Globus pallidus (tissue), 1 donor: ENCODE measurements around the gene CLEC4G.
"Not testable (repeated sequence)": the region's sequence is repeated elsewhere in the genome, so short reads cannot be mapped to it uniquely, and the experiment has no call there.

Source experiments
- DNase-seq: peaks from one replicate; pipeline ENCODE4 v3.0.0-alpha.2; 2015; ENCODE audit warnings: low spot score

The CLEC4G gene, protein sequence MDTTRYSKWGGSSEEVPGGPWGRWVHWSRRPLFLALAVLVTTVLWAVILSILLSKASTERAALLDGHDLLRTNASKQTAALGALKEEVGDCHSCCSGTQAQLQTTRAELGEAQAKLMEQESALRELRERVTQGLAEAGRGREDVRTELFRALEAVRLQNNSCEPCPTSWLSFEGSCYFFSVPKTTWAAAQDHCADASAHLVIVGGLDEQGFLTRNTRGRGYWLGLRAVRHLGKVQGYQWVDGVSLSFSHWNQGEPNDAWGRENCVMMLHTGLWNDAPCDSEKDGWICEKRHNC

GRCh38 chr19:7732045-7732444, at the start of gene CLEC4G:
TSS of gene CLEC4G (minus strand) at chr19:7732110. CDS start at chr19:7732102, 8 bp downstream.
- DNase-seq, result no peak

- DNase-seq, result no peak
Observed at GRCh38 chr19:7781157-7781556, 49.2 kb upstream of the CLEC4G start.

DNA sequence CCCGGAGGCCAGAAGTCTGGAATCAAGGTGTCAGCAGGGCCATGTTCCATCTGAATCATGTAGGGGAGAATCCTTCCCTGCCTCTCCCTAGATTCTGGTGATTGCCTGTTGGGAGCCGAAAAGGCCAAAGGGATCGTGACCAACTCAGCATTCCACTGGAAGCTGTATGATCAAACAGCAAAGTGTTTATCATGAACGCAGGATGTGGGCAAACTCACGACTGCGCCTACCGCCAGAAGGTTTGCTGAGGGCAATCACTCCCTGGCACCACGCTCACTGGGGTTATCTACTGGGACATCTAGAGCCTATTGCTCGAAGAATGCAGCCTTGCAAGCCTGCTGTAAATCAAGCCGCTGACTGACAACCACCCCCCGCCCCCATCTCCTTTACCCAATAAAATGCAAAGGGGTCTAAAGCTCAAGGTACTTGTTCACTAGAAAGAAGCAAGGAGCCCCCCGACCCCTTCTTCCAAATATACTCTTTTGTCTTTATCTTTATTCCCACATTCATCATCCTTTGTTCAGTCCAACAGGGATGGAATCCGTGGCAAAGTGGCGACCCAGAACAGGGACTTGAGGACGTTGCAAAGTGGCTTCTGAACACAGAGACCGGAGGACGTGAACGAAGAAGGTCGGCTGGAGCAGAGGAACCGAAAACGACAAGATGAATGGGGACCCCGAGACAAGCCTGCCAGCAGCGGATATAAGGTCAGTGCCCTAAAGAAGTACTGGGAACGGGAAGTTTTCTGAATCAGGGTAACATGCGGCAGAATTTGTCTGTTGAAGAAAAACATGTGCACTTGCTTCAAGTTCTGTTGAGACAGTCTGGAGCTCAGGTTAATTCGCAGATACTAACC, 47.9 kb upstream of the CLEC4G start:
- no peak for DNase-seq

DNA sequence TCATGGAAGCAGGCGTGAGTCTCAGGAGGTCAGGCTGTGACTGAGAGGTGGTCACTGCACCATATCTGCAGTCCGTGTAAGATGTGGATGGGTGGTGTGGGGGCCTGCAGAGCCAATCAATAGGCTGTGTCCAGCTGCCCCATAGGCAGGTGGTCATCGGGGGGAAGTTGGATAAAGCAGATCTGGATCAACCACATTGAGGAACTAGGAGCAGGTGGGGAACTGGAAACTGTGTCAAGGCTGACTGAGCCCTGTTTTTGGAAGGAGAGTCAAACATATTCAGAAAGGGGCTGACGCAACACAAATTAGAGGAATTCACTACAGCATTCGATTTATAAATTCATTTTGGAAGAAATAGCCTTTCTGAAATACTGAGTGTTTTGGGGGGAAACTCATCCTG, 46.2 kb upstream of the CLEC4G start:
- DNase-seq, result no peak

GRCh38 chr19:7775761-7776160, 43.9 kb upstream of the CLEC4G start:
- DNase-seq, result no peak

DNA sequence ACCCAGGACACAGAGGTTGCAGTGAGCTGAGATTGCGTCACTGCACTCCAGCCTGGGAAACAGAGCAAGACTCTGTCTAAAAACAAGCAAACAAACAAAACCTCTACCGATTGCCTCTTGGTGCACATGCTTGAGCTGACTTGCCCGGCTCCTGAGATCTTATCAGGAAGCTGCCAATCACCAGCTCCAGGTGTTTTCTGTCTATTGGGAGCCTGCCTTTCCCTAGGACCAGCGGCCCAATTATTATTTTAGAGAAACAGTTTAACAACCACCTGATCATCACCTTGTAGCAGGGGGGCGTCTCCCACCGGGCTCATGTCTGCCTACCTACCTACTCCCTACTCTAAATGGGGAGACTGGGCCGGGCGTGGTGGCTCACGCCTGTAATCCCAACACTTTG, 41.9 kb upstream of the CLEC4G start:
- DNase-seq, result no peak

DNA sequence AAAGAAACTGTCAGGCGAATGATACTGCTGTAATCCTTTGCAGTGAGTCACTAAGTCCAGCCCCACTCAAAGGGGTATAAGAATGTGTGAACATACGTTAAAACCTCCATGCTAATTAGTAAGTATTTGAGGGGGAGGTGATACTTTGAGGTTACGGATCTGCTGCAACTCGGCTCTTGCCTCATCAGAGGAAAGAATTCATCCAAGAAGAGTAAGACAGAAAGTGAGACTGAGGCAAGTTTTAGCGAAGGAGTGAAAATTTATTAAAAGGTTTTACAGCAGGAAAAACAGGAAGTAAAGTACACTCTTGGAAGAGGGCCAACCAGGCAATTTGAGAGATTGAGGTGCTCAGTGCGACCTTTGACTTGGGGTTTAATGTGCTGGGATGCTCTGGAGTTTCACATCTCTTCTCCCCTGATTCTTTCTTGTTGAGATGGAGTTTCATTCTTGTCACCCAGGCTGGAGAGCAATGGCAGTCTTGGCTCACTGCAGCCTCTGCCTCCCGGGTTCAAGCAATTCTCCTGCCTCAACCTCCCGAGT, 40.9 kb upstream of the CLEC4G start:
- DNase-seq, result no peak

- DNase-seq, result no peak
Observed at GRCh38 chr19:7771072-7771471, 39.2 kb upstream of the CLEC4G start.

- DNase-seq, result no peak
Observed at GRCh38 chr19:7769171-7769570, 37.3 kb upstream of the CLEC4G start.

- DNase-seq, result no peak
Observed at GRCh38 chr19:7767487-7767886, 35.6 kb upstream of the CLEC4G start.

DNA sequence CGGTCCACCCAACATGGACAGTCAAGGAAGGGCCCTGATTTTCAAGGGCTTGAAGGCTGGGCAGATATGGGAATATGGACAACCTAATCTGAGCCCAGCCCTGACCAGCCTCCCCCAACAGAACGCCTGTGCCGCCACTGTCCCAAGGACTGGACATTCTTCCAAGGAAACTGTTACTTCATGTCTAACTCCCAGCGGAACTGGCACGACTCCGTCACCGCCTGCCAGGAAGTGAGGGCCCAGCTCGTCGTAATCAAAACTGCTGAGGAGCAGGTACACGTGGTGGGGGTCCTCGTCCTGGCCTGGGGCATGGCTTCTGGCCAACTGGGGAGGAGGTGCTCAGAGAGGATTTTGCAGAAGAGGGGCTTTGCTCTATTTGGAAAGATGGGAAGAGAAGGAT, 34.6 kb upstream of the CLEC4G start:
- no peak for DNase-seq

DNA sequence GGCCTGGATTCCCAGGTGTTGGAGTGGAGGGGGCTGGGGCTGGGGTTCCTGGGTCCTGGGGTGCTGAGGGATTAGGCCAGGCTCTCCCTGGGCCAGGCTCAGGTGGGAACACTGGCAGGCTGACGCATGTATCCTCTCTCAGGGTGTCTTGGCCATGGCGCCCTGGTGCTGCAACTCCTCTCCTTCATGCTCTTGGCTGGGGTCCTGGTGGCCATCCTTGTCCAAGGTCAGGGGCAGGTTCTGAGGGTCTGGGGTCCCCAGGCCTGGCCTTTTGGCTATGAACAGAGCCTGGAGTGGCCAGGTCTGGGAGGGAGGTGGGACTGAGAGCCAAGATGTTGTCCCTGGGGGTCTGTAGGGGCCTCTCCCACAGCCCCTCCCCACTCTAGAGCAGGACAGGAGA, 33.1 kb upstream of the CLEC4G start:
- DNase-seq, result not testable (repeated sequence)

DNA sequence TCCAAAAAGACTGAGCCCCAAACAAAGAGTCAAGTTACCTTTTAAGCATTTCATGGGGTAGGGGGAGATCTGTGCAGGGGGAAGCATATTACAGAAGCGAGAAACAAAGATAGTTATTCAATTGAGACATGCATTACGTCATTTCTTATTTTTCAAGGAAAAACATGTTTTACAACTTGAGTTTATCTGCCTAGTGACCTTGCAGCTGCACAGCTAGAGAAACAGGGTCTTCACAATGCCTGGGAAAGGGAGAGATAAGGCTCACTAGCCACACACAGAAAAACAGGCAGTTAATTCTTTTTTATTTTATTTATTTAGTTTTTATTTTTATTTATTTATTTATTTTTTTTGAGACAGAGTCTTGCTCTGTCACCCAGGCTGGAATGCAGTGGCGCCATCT, 32.2 kb upstream of the CLEC4G start:
- DNase-seq, result not testable (repeated sequence)

GRCh38 chr19:7763696-7764095, 31.8 kb upstream of the CLEC4G start:
- DNase-seq, result no peak

- DNase-seq, result no peak
Observed at GRCh38 chr19:7762719-7763293, 30.9 kb upstream of the CLEC4G start, which contains the start of gene CLEC4M. TSS of gene CLEC4M (plus strand) at chr19:7763243. CDS start at chr19:7763267, 24 bp downstream.

GRCh38 chr19:7759156-7759555, 27.2 kb upstream of the CLEC4G start:
- DNase-seq, result no peak

DNA sequence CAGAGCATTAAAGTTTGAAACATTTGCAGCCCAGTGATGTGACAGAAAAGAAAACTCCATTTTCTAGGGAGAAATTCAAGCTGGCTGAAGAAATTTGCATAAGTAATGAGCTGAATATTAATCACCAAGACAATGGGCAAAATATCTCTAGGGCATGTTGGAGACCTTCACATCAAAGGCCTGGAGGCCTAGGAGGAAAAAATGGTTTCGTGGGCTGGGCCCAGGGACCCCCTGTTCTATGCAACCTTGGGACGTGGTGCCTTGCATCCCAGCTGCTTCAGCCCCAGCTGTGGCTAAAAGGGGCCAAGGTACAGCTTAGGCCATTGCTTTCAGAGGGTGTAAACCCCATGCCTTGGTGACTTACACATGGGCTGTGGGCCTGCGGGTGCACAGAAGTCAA, 25.4 kb upstream of the CLEC4G start:
- DNase-seq, result no peak

DNA sequence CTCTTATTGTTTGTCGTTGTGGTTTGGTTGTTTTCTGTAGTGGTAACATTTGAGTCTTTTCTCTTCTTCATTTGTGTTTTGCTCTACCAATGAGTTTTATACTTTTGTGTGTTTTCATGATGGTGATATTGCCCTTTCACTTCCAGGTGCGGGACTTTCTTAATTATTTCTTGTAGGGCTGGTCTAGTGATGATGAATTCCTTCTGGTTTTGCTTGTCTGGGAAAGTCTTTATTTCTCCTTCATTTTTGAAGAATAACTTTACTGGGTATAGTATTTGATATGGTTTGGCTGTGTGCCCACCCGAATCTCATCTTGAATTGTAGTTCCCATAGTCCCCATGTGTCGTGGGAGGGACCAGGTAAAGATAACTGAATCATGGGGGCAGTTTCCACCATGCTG, 24.3 kb upstream of the CLEC4G start:
- no peak for DNase-seq

DNA sequence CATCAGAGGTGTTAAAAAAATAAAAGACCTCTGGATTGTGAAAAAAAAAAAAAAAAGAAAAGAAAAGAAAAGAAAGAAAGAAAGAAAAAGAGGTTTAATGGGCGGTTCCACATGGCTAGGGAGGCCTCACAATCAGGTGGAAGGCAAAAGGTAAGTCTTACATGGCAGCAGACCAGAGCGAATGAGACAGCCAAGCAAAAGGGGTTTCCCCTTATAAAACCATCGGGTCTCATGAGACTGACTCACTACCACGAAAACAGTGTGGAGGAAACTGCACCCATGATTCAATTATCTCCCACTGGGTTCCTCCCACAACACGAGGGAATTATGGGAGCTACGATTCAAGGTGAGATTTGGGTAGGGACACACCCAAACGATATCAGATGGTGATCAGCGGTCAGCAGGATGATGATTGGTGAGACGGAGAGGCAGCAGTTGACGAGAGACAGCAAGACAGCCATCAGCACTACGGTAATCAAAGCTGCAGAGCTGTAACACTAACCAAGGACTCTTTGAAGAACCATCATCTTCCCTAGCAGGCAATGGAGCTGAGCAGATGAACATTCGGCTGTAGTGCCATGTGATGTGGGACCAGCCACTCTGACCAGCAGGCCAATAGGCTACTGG, 19.4 kb upstream of the CLEC4G start:
- DNase-seq, result no peak

DNA sequence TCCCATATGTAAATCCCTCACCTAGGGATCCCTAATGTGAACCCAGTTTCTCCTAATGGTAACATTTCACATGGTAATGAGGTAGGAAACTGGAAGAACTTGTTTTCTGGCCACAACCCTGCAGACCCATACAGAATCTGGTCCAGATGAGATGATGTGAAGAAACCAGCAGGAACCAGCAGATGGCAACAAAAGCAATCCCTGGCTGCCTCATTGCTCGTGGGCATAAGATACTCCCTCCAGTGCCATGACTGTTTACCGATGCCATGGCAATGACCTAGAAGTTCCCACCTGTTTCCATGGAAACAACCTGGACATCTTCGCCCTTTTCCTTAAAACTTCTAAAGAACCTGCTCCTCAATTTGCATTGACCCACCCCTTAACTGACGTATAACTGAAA, 16.8 kb upstream of the CLEC4G start:
- no peak for DNase-seq

DNA sequence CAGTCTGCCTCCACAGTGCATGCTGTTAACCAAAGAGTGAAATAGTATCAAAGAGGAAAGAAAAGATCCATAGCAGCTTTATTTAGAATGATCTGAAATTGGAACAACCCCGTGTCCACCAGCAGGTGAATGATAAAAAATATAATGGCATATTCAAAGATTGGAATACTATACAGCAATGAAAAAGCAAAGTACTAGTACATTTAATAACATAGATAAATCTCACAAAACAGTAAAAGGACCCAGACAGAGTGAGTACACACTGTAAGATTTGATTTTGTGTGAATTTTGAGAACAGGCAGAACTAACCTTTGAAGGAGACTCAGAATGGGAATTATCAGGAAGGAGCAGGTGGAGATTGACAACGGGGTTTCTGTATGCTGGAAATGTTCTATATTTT, 16.3 kb upstream of the CLEC4G start:
- DNase-seq, result no peak
